HUDEP-2 (cell line): Measurements from ENCODE around the gene VAV3.

ENCODE experiments used
- DNase-seq, 76 experiments: peaks; one replicate each; lab custom pipeline; 2025; ENCODE audit not compliant: unreplicated experiment in 76 of 76; lab: John Stamatoyannopoulos, UW

VAV3 gene

GRCh38 chr1:107617921-107618320 is 347.1 kb downstream of the VAV3 start:
- DNase-seq: no peak

- DNase-seq: no peak
These were observed 347.5 kb downstream of the VAV3 start for GRCh38 chr1:107617456-107617855.

GRCh38 chr1:107609808-107610207 is 355.2 kb downstream of the VAV3 start:
- no peak for DNase-seq

- no peak for DNase-seq
These were observed 360.2 kb downstream of the VAV3 start for GRCh38 chr1:107604825-107605224.

- no peak for DNase-seq
These were observed 364.3 kb downstream of the VAV3 start for GRCh38 chr1:107600607-107601160.

GRCh38 chr1:107599220-107599619 is 365.8 kb downstream of the VAV3 start:
- no peak for DNase-seq

GRCh38 chr1:107597290-107597689 is 367.7 kb downstream of the VAV3 start:
- DNase-seq: no peak

- DNase-seq: no peak
These were observed 370.4 kb downstream of the VAV3 start for GRCh38 chr1:107594536-107594935.

- DNase-seq: no peak
These were observed 371.3 kb downstream of the VAV3 start for GRCh38 chr1:107593501-107594209.

- DNase-seq: no peak
These were observed 373.9 kb downstream of the VAV3 start for GRCh38 chr1:107590900-107591622.

GRCh38 chr1:107590087-107590486 is 374.9 kb downstream of the VAV3 start:
- no peak for DNase-seq

- DNase-seq: no peak
These were observed 376.7 kb downstream of the VAV3 start for GRCh38 chr1:107588321-107588720.

GRCh38 chr1:107575226-107575625 is 389.8 kb downstream of the VAV3 start:
- DNase-seq: no peak

GRCh38 chr1:107574044-107574443 is 390.9 kb downstream of the VAV3 start:
- no peak for DNase-seq

GRCh38 chr1:107572674-107573211 is 392.2 kb downstream of the VAV3 start:
- DNase-seq: no peak

- DNase-seq: no peak
These were observed 394.2 kb downstream of the VAV3 start for GRCh38 chr1:107570768-107571167.

- no peak for DNase-seq
These were observed 401.5 kb downstream of the VAV3 start for GRCh38 chr1:107563441-107563840.

GRCh38 chr1:107559881-107560280 is 405.1 kb downstream of the VAV3 start:
- no peak for DNase-seq

- DNase-seq: no peak
These were observed 407.9 kb downstream of the VAV3 start for GRCh38 chr1:107557095-107557494.

GRCh38 chr1:107555578-107555977 is 409.4 kb downstream of the VAV3 start:
- DNase-seq: no peak

GRCh38 chr1:107552781-107553180 is 412.2 kb downstream of the VAV3 start:
- DNase-seq: no peak

- DNase-seq: no peak
These were observed 413.5 kb downstream of the VAV3 start for GRCh38 chr1:107551456-107551855.
